Measurements from ENCODE around the gene KRT14.
"Not testable (repeated sequence)": the region's sequence is repeated elsewhere in the genome, so short reads cannot be mapped to it uniquely, and the experiment has no call there.

KRT14 gene

DNA sequence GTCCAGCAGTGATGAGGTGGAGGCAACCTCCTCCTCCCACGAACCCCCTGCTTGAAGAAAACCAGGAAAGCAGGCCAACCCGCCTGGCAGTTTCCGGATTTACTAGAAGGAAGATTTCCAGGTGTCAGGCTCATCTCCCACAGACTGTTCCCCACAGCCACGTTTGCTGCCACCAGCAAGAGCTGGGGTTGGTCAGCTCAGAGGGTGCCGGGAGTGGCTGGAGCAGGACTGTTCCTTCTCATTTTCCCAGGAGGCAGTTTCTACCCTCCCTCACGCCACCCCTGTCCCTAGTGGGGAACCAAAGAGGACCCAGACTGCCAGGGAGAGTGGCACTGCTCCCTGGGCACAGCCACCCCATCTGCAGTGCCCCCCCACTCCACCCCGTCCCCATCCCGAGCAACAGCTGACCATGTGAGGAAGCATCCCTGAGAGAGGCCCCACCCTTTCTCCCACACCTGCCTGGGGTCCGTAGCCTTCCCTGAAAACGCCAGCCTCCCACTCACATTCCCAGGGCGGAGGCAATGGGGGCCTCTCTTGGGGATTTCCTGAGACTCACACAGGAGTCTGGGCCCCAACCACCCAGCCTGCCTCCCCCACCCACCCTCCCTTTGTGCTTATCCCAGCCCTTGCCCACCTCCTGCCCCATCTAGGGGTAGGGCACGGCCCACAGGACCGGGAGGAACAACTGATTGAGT is 31.8 kb upstream of the KRT14 start:
- Histone ChIP-seq H3K79me2 (ENCODE audit: insufficient read depth, low read length) (no peaks in the 10 kb centered on the region), H4K20me1 (ENCODE audit: insufficient read depth, low read length) (no peaks in the 10 kb centered on the region; the same call in 1 of the 2 replicates), H3K4me2 (ENCODE audit: insufficient read depth, low read length) (no peak overlapping the region), H3K4me1 (ENCODE audit: insufficient read depth, low read length) (no peaks in the 10 kb centered on the region), H2AFZ (ENCODE audit: low read depth, low read length) (no peak overlapping the region), H3K4me3 (ENCODE audit: low read depth in 1 of 2, low read length in 2 of 2) (no peak overlapping the region), H3K9me3 (ENCODE audit: insufficient read depth, low read length, severe bottlenecking) (no peaks in the 10 kb centered on the region), H3K36me3 (ENCODE audit: insufficient read depth, low read length) (no peaks in the 10 kb centered on the region), H3K27me3 (ENCODE audit: insufficient read depth, low read length, poor library complexity) (peaks cover 3% of the 10 kb centered on the region), H3K9ac (ENCODE audit: low read depth, low read length) (no peak overlapping the region), H3K27ac (ENCODE audit: low read length) (no peak overlapping the region)
- DNase-seq (no peak), ATAC-seq (ENCODE audit: insufficient read depth, low read depth) (no peak)
- TF ChIP-seq EZH2 (IDR thresholded peaks at IDR 0.05; ENCODE audit: borderline replicate concordance, low read depth, low read length, severe bottlenecking): no peak
- TF ChIP-seq, protein P1, sequence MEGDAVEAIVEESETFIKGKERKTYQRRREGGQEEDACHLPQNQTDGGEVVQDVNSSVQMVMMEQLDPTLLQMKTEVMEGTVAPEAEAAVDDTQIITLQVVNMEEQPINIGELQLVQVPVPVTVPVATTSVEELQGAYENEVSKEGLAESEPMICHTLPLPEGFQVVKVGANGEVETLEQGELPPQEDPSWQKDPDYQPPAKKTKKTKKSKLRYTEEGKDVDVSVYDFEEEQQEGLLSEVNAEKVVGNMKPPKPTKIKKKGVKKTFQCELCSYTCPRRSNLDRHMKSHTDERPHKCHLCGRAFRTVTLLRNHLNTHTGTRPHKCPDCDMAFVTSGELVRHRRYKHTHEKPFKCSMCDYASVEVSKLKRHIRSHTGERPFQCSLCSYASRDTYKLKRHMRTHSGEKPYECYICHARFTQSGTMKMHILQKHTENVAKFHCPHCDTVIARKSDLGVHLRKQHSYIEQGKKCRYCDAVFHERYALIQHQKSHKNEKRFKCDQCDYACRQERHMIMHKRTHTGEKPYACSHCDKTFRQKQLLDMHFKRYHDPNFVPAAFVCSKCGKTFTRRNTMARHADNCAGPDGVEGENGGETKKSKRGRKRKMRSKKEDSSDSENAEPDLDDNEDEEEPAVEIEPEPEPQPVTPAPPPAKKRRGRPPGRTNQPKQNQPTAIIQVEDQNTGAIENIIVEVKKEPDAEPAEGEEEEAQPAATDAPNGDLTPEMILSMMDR (IDR thresholded peaks at IDR 0.05; ENCODE audit: borderline replicate concordance, extremely low read depth, low read length, poor library complexity, severe bottlenecking): no peak

DNA sequence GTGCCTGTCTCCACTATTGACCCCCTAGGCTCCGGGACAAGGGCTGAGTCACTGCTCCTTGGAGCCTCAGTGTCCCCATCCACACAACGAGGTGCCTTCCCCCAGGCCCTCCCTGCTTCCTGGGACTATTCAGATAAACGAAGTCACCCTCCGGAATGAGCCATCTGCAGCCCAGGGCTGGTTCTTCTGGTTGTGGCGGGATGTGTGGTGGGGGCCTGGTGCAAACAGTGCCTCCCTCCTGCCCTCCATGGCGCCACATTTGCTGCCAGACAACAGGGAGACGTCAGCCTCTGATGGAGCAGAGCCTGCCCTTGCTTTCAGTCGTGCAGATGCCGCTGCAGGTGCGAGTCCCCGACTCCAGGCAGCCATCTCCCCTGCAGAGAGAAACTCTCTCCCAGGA is 31.0 kb upstream of the KRT14 start:
- H3K36me3 ChIP-seq (ENCODE audit: insufficient read depth, low read length): no peaks in the 10 kb centered on the region
- H3K4me2 ChIP-seq (ENCODE audit: insufficient read depth, low read length): no peak overlapping the region
- H4K20me1 ChIP-seq (ENCODE audit: insufficient read depth, low read length): no peaks in the 10 kb centered on the region; the same call in 1 of the 2 replicates
- peaks cover 3% of the 10 kb centered on the region for H3K27me3 ChIP-seq (ENCODE audit: insufficient read depth, low read length, poor library complexity)
- no peak overlapping the region for H3K9ac ChIP-seq (ENCODE audit: low read depth, low read length)
- no peak overlapping the region for H3K27ac ChIP-seq (ENCODE audit: low read length)
- no peak for ATAC-seq (ENCODE audit: insufficient read depth, low read depth)
- no peaks in the 10 kb centered on the region for H3K9me3 ChIP-seq (ENCODE audit: insufficient read depth, low read length, severe bottlenecking)
- no peak for DNase-seq
- no peak overlapping the region for H2AFZ ChIP-seq (ENCODE audit: low read depth, low read length)
- TF ChIP-seq, protein P1 (IDR thresholded peaks at IDR 0.05; ENCODE audit: borderline replicate concordance, extremely low read depth, low read length, poor library complexity, severe bottlenecking): no peak
- TF ChIP-seq EZH2 (IDR thresholded peaks at IDR 0.05; ENCODE audit: borderline replicate concordance, low read depth, low read length, severe bottlenecking): no peak
- no peaks in the 10 kb centered on the region for H3K4me1 ChIP-seq (ENCODE audit: insufficient read depth, low read length)
- H3K4me3 ChIP-seq (ENCODE audit: low read depth in 1 of 2, low read length in 2 of 2): no peak overlapping the region
- H3K79me2 ChIP-seq (ENCODE audit: insufficient read depth, low read length): no peaks in the 10 kb centered on the region

DNA sequence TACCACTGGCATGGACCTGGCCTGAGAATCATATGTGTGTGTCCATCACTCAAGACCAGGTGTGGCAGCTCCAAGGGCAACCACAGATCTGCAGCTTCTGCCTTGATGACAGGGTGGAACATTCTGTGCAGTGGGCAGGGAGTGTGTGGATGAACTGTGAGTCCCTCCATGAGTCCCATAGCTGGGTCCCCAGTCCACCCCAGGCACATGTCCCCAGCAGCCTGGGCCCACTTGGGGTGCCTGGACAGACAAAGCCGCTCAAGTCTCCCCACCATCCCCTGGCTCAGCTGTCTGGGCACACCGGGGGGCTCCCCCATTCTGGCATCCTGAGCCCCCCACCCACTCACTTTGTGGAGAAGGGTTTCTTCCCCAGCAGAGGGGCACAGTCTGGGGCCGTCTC is 30.4 kb upstream of the KRT14 start:
- no peaks in the 10 kb centered on the region; the same call in 1 of the 2 replicates for H4K20me1 ChIP-seq (ENCODE audit: insufficient read depth, low read length)
- TF ChIP-seq EZH2 (IDR thresholded peaks at IDR 0.05; ENCODE audit: borderline replicate concordance, low read depth, low read length, severe bottlenecking): no peak
- TF ChIP-seq, protein P1 (IDR thresholded peaks at IDR 0.05; ENCODE audit: borderline replicate concordance, extremely low read depth, low read length, poor library complexity, severe bottlenecking): no peak
- H3K4me2 ChIP-seq (ENCODE audit: insufficient read depth, low read length): no peak overlapping the region
- no peak overlapping the region for H3K4me3 ChIP-seq (ENCODE audit: low read depth in 1 of 2, low read length in 2 of 2)
- no peak overlapping the region for H3K9ac ChIP-seq (ENCODE audit: low read depth, low read length)
- H3K27me3 ChIP-seq (ENCODE audit: insufficient read depth, low read length, poor library complexity): peaks cover 3% of the 10 kb centered on the region
- no peak overlapping the region for H3K27ac ChIP-seq (ENCODE audit: low read length)
- H2AFZ ChIP-seq (ENCODE audit: low read depth, low read length): no peak overlapping the region
- no peak for ATAC-seq (ENCODE audit: insufficient read depth, low read depth)
- H3K4me1 ChIP-seq (ENCODE audit: insufficient read depth, low read length): no peaks in the 10 kb centered on the region
- H3K9me3 ChIP-seq (ENCODE audit: insufficient read depth, low read length, severe bottlenecking): no peaks in the 10 kb centered on the region
- no peaks in the 10 kb centered on the region for H3K79me2 ChIP-seq (ENCODE audit: insufficient read depth, low read length)
- DNase-seq: no peak
- H3K36me3 ChIP-seq (ENCODE audit: insufficient read depth, low read length): no peaks in the 10 kb centered on the region

DNA sequence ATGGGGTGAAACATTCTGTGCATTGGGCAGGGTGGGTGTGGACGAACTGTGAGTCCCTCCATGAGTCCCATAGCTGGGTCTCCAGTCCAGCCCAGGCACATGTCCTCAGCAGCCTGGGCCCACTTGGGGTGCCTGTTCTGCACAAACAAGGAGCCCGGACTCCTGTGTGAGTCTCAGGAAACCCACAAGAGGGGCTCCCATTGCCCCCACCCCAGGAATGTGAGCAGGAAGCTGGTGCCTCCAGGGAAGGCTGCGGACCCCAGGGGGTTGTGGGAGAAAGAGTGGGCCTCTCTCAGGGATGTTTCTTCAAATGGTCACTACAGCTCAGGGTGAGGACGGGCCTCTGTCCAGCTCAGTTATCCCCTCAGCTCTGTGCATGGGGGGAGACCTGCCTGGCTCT is 29.8 kb upstream of the KRT14 start:
- not testable (repeated sequence) for H3K4me3 ChIP-seq (ENCODE audit: low read depth in 1 of 2, low read length in 2 of 2); H3K27ac ChIP-seq (ENCODE audit: low read length); H3K27me3 ChIP-seq (ENCODE audit: insufficient read depth, low read length, poor library complexity); H3K4me1 ChIP-seq (ENCODE audit: insufficient read depth, low read length); H3K9me3 ChIP-seq (ENCODE audit: insufficient read depth, low read length, severe bottlenecking); H2AFZ ChIP-seq (ENCODE audit: low read depth, low read length); H3K79me2 ChIP-seq (ENCODE audit: insufficient read depth, low read length); H3K4me2 ChIP-seq (ENCODE audit: insufficient read depth, low read length); H4K20me1 ChIP-seq (ENCODE audit: insufficient read depth, low read length); ATAC-seq (ENCODE audit: insufficient read depth, low read depth); H3K36me3 ChIP-seq (ENCODE audit: insufficient read depth, low read length); DNase-seq; H3K9ac ChIP-seq (ENCODE audit: low read depth, low read length)
